ENCODE measurements around the gene PRPF6.
A peak's percentile ranks its signal among the peaks of the same experiment; 100 is the strongest.

PRPF6 gene

DNA sequence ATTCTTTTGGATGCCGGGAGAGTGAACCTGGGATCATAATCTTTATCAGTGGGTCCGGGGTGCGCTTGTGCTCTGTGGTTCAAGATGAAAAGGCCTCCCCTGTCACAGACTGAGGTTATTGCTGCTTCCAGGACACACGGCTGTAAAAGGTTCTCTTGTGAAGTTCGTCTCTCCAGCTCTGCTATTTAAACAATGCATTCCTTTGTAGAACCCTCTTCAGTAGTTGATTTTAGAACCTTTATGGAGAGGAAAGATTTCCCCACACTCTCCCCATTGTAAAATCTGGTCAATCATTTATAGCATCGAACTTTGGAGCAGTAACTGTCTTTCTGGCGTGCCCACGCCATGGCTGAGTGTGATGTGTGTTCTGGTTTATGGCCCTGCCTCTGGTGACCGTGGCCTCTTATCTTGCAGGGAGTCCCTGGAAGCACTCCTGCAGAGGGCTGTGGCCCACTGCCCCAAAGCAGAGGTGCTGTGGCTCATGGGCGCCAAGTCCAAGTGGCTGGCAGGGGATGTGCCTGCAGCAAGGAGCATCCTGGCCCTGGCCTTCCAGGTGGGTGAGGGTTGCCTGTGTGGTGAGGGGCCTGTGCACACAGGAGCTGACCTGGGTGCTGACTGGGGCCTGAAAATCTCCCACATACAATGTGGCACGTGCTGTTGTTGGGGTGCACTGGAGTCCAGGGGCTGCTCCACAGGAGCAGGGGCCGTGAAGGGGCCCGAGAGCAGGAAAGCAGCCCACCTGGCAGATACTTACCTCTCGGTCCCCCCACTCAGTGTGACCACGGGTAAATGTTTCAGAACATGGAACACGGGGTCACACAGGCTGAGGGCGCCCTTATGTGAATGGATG, 43.4 kb downstream of the PRPF6 start:
- Histone ChIP-seq H3K4me3 (no peak overlapping the region), H3K4me2 (no peak overlapping the region), H3K4me1 (no peaks in the 10 kb centered on the region), H3K27ac (no peak overlapping the region), H3K36me3 (peaks cover 100% of the 10 kb centered on the region), H3K9ac (0 out of 2 replicates have a peak overlapping the region, but pooled peaks have one; percentile 4), H3K9me3 (no peaks in the 10 kb centered on the region), H3K27me3 (no peaks in the 10 kb centered on the region), H4K20me1 (peaks cover 76% of the 10 kb centered on the region)
- TF ChIP-seq Cebpa-rat (IDR thresholded peaks at IDR 0.05) = no peak

DNA sequence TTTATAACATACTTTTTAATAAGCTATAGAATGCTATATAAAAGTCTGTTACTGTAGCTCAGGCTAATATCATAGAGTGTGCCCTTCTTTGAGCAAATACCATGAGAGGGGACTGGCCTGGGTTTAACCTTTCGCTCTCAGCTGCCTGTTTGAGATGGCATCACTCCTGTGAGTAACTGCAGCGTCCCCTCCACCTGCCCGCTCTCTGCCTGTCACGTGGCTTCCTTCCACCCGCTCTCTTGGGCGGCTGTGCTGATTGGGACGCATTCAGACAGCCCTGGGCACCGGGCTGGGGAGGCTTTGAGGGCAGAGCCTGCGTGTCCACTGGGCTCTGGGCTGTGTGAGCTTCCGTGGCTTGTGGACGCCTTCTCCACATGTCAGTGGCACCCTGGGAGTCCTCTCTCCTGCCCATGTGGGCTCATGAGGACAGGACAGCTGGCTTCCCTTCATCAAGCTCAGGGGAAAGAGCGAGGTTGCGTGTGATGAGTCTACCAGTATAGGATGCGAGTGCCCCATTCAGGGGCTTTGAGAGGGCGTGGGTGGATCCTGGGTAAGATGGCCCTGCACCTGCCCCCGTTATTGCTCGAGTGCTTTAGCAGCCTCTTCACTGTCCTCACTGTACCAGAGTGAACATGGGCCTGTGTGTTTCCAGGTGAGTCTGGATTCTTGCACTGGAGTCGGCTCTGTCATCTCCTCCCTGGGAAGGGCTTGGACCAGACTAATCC, 44.3 kb downstream of the PRPF6 start:
- TF ChIP-seq Cebpa-rat (IDR thresholded peaks at IDR 0.05) = no peak

DNA sequence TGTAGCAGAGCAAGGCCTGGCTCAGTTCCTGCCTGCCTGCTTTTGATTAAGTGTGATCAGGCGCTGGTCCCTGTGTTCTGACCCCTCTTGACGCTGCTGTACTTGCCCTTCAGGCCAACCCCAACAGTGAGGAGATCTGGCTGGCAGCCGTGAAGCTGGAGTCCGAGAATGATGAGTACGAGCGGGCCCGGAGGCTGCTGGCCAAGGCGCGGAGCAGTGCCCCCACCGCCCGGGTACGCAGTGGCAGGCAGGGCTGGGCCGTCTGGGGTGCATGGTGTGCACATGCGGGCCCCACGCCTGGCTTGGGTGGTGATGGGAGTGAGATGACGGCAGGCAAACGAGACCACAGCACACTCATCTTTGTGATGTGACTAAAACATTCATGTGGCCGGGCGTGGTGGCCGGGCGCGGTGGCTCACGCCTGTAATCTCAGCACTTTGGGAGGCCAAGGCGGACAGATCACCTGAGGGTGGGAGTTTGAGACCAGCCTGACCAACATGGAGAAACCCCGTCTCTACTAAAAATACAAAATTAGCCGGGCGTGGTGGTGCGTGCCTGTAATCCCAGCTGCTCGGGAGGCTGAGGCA, 45.0 kb downstream of the PRPF6 start:
- no peak for TF ChIP-seq Cebpa-rat (IDR thresholded peaks at IDR 0.05)
- H3K4me1 ChIP-seq = no peaks in the 10 kb centered on the region
- H3K4me2 ChIP-seq = no peak overlapping the region
- H3K9ac ChIP-seq = no peak overlapping the region
- no peaks in the 10 kb centered on the region for H3K9me3 ChIP-seq
- peaks cover 82% of the 10 kb centered on the region for H4K20me1 ChIP-seq
- H3K4me3 ChIP-seq = no peak overlapping the region
- H3K27me3 ChIP-seq = no peaks in the 10 kb centered on the region
- H3K36me3 ChIP-seq = peaks cover 100% of the 10 kb centered on the region
- no peak overlapping the region for H3K27ac ChIP-seq

More for the DNA sequence above, 44.3 kb downstream of the PRPF6 start:
- Histone ChIP-seq H3K4me1 (no peaks in the 10 kb centered on the region), H3K4me2 (no peak overlapping the region), H3K36me3 (peaks cover 100% of the 10 kb centered on the region), H4K20me1 (peaks cover 78% of the 10 kb centered on the region), H3K9ac (no peak overlapping the region), H3K27ac (no peak overlapping the region), H3K9me3 (no peaks in the 10 kb centered on the region), H3K27me3 (no peaks in the 10 kb centered on the region), H3K4me3 (no peak overlapping the region)

DNA sequence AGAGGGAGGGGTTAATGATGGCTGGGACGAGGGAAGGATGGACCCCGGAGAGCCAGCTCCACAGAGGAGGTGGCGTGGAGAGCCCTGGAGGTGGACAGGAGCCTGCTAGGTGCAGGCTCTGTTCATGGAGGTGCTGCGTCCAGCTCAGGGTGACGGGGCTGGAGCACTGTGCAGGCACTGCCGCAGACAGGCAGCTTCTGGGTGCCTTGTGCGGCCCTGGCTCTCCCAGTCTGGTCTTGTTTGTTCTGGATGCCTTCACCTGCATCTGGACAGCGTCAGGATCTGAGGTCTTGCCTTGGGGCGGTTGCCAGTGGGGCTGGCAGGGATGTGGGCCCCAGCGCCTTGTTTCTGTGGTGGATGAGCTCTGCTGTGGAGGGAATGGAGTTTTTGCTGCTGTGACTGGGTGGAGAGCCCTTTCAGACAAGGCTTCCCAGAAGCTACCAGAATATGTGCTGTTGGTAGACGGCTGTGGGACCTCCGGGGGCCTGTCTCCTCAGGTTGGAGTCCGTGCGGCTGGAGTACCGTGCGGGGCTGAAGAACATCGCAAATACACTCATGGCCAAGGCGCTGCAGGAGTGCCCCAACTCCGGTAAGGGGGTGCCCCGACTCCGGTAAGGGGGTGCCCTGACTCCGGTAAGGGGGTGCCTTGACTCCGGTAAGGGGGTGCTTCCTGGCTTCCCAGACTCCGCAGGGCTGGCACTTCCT, 47.2 kb downstream of the PRPF6 start:
- Histone ChIP-seq H3K27me3 (no peaks in the 10 kb centered on the region), H3K9me3 (no peaks in the 10 kb centered on the region), H3K4me2 (no peak overlapping the region), H4K20me1 (peaks cover 69% of the 10 kb centered on the region), H3K36me3 (peaks cover 100% of the 10 kb centered on the region), H3K27ac (no peak overlapping the region), H3K4me1 (no peaks in the 10 kb centered on the region), H3K9ac (no peak overlapping the region), H3K4me3 (no peak overlapping the region)
- TF ChIP-seq Cebpa-rat (IDR thresholded peaks at IDR 0.05) = no peak

DNA sequence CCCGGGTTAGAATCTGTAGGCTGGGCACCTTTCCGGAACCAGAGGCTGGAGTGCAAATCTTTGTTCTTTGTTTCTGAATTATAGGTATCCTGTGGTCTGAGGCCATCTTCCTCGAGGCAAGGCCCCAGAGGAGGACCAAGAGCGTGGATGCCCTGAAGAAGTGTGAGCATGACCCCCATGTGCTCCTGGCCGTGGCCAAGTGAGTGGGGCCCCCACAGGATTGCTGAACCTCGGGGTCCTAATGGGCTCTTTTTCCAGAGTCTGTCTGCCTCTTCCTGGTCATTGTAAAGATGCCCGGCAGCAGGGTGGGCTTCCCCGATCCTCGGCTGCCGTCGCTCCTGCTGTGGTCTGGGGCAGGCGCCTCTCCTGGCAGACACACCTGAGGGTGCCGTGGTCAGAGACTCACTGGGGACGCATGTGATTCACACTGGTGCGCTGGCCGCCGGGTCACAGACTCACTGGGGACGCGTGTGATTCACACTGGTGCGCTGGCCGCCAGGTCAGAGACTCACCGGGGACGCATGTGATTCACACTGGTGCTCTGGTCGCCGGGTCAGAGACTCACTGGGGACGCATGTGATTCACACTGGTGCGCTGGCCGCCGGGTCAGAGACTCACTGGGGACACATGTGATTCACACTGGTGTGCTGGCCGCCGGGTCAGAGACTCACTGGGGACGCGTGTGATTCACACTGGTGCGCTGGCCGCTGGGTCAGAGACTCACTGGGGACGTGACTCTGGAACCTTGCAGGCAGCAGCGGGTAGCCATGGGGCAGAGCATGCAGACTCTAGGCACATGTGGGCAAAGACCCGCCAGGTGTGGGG, 48.6 kb downstream of the PRPF6 start:
- no peak overlapping the region for H3K27ac ChIP-seq

DNA sequence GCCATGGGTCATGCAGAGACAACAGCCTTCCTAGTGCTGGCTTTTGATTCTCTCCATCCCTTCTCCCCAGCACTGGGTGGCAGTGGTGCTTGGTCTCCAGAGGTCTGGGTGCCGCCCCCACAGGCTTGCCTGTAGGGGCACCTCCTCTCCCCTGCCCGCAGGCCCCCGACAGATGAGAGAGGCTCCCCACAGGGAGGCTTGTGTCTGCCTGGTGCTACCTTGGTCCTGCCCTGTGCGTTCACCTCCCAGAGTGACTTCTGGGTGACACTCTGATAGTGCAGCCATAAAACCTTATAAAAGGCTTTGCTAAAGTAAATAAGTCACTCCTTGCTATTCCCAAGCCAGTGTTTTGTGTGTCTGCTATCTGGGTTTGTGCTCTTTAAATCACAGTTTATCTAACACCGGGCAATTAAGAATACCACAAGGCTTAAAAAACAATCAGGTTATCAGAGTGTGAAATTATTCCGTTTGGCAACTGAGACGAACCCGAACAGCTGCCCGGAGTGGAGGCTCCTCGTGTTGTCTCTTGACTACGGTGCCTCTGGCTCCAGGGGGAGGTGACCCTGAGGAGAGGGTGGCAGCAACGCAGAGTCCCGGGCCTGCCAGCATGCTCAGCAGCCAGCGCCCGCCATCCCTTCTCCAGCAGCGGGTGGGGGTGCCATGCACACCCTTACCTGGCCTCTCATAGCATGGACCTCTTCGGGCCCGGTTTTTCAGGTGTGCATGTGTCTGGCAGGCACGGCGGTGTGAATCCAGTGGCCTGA, 49.6 kb downstream of the PRPF6 start:
- Histone ChIP-seq H3K36me3 (peaks cover 97% of the 10 kb centered on the region), H3K9me3 (no peaks in the 10 kb centered on the region), H3K9ac (no peak overlapping the region), H3K27ac (no peak overlapping the region), H3K4me1 (peaks cover 9% of the 10 kb centered on the region), H3K4me3 (no peak overlapping the region), H3K27me3 (no peaks in the 10 kb centered on the region), H3K4me2 (no peak overlapping the region), H4K20me1 (peaks cover 67% of the 10 kb centered on the region; the same call in 1 of the 2 replicates)
- no peak for TF ChIP-seq Cebpa-rat (IDR thresholded peaks at IDR 0.05)

More for the DNA sequence above, 48.6 kb downstream of the PRPF6 start:
- Histone ChIP-seq H3K9me3 (no peaks in the 10 kb centered on the region), H3K4me2 (no peak overlapping the region), H4K20me1 (peaks cover 69% of the 10 kb centered on the region), H3K4me3 (no peak overlapping the region), H3K9ac (no peak overlapping the region), H3K36me3 (peaks cover 100% of the 10 kb centered on the region), H3K27me3 (no peaks in the 10 kb centered on the region), H3K4me1 (no peaks in the 10 kb centered on the region)
- TF ChIP-seq Cebpa-rat (IDR thresholded peaks at IDR 0.05) = no peak

DNA sequence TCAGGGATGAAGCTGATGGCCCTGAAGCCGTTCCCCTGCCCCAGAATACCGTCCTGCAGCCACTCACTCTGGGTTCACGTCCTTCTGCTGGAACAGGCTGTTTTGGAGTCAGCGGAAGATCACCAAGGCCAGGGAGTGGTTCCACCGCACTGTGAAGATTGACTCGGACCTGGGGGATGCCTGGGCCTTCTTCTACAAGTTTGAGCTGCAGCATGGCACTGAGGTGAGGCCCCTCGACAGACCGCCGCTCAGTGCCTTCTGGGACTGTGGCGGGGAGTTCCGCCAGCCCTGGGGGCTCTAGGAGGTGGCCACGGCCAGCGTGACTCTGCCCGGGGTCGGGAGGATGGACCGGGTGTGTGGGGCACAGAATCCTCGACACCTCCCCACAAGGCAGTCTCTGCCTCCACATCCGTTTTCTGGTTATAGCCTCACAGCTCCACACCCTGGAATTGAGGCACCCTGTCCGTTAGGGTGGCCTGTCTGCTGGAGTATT, 50.9 kb downstream of the PRPF6 start:
- H3K9ac ChIP-seq = no peak overlapping the region
- H4K20me1 ChIP-seq = peaks cover 77% of the 10 kb centered on the region; the same call in 1 of the 2 replicates
- peaks cover 4% of the 10 kb centered on the region; the same call in 1 of the 2 replicates for H3K27me3 ChIP-seq
- H3K36me3 ChIP-seq = peaks cover 84% of the 10 kb centered on the region
- H3K4me1 ChIP-seq = peaks cover 22% of the 10 kb centered on the region
- no peak for TF ChIP-seq Cebpa-rat (IDR thresholded peaks at IDR 0.05)
- no peak overlapping the region for H3K4me3 ChIP-seq
- H3K9me3 ChIP-seq = no peaks in the 10 kb centered on the region
- H3K27ac ChIP-seq = no peak overlapping the region
- no peak overlapping the region for H3K4me2 ChIP-seq
